ENCODE data around the gene SRP68.

SRP68 gene

DNA sequence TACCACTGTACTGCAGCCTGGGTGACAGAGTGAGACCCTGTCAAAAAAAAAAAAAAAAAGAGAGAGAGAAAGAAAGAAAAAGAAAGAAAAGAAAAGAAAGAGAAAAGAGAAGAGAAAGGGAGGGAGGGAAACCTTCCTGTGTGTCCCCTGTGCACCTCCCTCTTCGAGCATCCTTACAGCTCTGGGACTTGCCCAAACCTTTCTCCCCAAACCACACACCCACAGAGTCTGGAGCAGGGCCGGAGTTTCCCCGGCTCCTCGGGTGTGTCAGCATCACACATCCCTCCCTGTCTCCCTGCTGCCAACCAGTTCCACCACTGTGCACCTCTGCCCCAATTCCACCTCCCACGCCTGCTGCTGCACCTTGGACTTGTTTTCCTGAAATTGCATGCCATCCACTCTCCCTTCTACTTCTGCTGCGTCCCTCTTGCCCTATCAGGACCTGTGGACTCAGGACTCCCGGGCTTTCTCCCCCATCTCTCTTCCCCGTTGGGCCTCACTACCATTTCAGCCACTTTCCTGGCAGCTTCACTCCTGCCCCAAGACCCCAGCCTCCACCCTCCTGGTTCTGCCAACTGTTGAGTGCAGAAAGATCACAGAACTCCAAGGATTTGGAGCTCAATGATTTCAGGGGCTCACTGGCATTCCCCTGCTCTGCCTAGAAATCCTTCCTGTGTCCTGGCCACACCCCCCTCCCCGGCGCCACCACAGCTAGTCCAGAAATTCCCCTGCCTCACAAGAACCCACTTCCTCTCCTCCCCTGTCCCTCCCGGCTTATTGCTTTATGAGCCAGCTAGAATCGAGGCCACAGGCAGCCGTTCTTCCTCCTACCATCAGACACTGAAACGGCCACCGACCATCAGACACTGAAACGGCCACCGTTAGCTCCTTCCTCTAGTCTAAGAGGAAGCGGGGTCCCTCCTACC lies 75.4 kb downstream of the SRP68 start:
- no peak for DNase-seq

DNA sequence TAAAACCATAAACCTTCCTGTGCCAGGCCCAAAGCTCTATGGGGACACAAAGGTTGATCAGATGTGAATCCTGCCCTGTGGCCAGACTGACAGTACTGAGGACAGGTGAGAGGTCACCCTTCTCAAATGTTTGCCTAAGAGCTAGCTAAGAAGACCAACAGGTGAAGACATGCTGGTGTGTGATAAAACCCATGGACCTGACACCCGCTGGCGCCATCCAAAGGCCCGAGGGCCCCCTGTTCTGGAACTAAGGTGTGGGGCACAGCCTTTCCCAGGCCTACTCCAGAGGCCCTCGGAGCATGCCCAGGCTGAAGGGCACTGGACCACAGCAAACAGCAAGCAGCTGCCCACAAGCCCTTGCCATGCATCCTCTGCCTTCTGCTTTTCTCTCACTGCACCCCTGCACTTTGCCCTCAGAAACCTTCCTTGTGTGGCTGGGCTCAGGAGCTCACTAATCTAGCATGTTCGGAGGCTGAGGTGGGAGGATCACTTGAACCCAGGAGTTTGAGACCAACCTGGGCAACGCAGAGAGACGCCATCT lies 76.9 kb downstream of the SRP68 start:
- DNase-seq: no peak

GRCh38 chr17:75994802-75995370 lies 77.4 kb downstream of the SRP68 start:
- DNase-seq: no peak

GRCh38 chr17:75991396-75991795 lies 80.9 kb downstream of the SRP68 start:
- no peak for DNase-seq
